IPS-20b (cell line): Measurements from ENCODE around the gene NLGN3.

Source experiments
- H3K27ac ChIP-seq: one replicate; pipeline ENCODE4 v1.5.1; 2013; ENCODE audit warnings: low read length
- H3K27me3 ChIP-seq: 2 replicates; pipeline ENCODE4 v1.6.1; 2013; ENCODE audit warnings: mild to moderate bottlenecking, low read length, inconsistent platforms; ENCODE audit not compliant: insufficient read depth
- H3K36me3 ChIP-seq: 2 replicates; pipeline ENCODE4 v1.6.1; 2013; ENCODE audit warnings: low read depth, mild to moderate bottlenecking, inconsistent platforms, low read length, moderate library complexity; ENCODE audit not compliant: insufficient read depth
- H3K4me1 ChIP-seq: 2 replicates; pipeline ENCODE4 v1.6.1; 2013; ENCODE audit warnings: mild to moderate bottlenecking, control low read depth, inconsistent platforms, low read length, moderate library complexity; ENCODE audit not compliant: insufficient read depth
- H3K4me3 ChIP-seq: 2 replicates; pipeline ENCODE4 v1.5.1; 2013; ENCODE audit warnings: mild to moderate bottlenecking, low read length, inconsistent platforms
- H3K9ac ChIP-seq: 2 replicates; pipeline ENCODE4 v1.6.1; 2013; ENCODE audit warnings: low read depth, mild to moderate bottlenecking, inconsistent platforms, low read length, moderate library complexity
- H3K9me3 ChIP-seq: 2 replicates; pipeline ENCODE4 v1.6.1; 2013; ENCODE audit warnings: mild to moderate bottlenecking, low read depth, low read length, inconsistent platforms; ENCODE audit not compliant: insufficient read depth

NLGN3 gene

GRCh38 chrX:71158603-71159002 is 14.0 kb downstream of the NLGN3 start:
- no peaks in the 10 kb centered on the region for H3K27me3 ChIP-seq
- peaks cover 11% of the 10 kb centered on the region; the same call in 1 of the 2 replicates for H3K36me3 ChIP-seq
- no peaks in the 10 kb centered on the region for H3K9me3 ChIP-seq
- H3K4me3 ChIP-seq, result no peak overlapping the region
- H3K9ac ChIP-seq, result no peak overlapping the region
- no peak overlapping the region for H3K27ac ChIP-seq
- H3K4me1 ChIP-seq, result no peaks in the 10 kb centered on the region

- Histone ChIP-seq H3K27ac (no peak overlapping the region), H3K9ac (no peak overlapping the region), H3K9me3 (no peaks in the 10 kb centered on the region), H3K4me1 (no peaks in the 10 kb centered on the region), H3K4me3 (no peak overlapping the region), H3K36me3 (peaks cover 11% of the 10 kb centered on the region; the same call in 1 of the 2 replicates), H3K27me3 (no peaks in the 10 kb centered on the region)
These were observed 14.7 kb downstream of the NLGN3 start for GRCh38 chrX:71159335-71159734.

GRCh38 chrX:71160475-71160874 is 15.8 kb downstream of the NLGN3 start:
- Histone ChIP-seq H3K27me3 (no peaks in the 10 kb centered on the region), H3K4me1 (no peaks in the 10 kb centered on the region), H3K9ac (no peak overlapping the region), H3K36me3 (peaks cover 11% of the 10 kb centered on the region; the same call in 1 of the 2 replicates), H3K9me3 (no peaks in the 10 kb centered on the region), H3K4me3 (no peak overlapping the region), H3K27ac (no peak overlapping the region)

GRCh38 chrX:71162981-71163380 is 18.3 kb downstream of the NLGN3 start:
- H3K9me3 ChIP-seq, result no peaks in the 10 kb centered on the region
- no peaks in the 10 kb centered on the region for H3K4me1 ChIP-seq

GRCh38 chrX:71164071-71164470 is 19.4 kb downstream of the NLGN3 start:
- H3K27ac ChIP-seq, result no peak overlapping the region
- H3K9ac ChIP-seq, result no peak overlapping the region
- H3K27me3 ChIP-seq, result no peaks in the 10 kb centered on the region

More at GRCh38 chrX:71162981-71163380, 18.3 kb downstream of the NLGN3 start:
- no peak overlapping the region for H3K9ac ChIP-seq
- no peak overlapping the region for H3K27ac ChIP-seq
- H3K4me3 ChIP-seq, result no peak overlapping the region
- no peaks in the 10 kb centered on the region for H3K27me3 ChIP-seq
- H3K36me3 ChIP-seq, result no peaks in the 10 kb centered on the region

GRCh38 chrX:71166461-71166860 is 21.8 kb downstream of the NLGN3 start:
- Histone ChIP-seq H3K4me3 (no peak overlapping the region), H3K27me3 (no peaks in the 10 kb centered on the region), H3K9ac (no peak overlapping the region), H3K4me1 (peaks cover 7% of the 10 kb centered on the region; the same call in 1 of the 2 replicates), H3K36me3 (no peaks in the 10 kb centered on the region), H3K9me3 (no peaks in the 10 kb centered on the region), H3K27ac (no peak overlapping the region)

More at GRCh38 chrX:71164071-71164470, 19.4 kb downstream of the NLGN3 start:
- Histone ChIP-seq H3K4me3 (no peak overlapping the region), H3K9me3 (no peaks in the 10 kb centered on the region), H3K36me3 (no peaks in the 10 kb centered on the region), H3K4me1 (no peaks in the 10 kb centered on the region)

- Histone ChIP-seq H3K27ac (no peak overlapping the region), H3K27me3 (no peaks in the 10 kb centered on the region), H3K4me1 (peaks cover 7% of the 10 kb centered on the region; the same call in 1 of the 2 replicates), H3K36me3 (no peaks in the 10 kb centered on the region), H3K9ac (no peak overlapping the region), H3K9me3 (no peaks in the 10 kb centered on the region), H3K4me3 (no peak overlapping the region)
These were observed 22.6 kb downstream of the NLGN3 start for GRCh38 chrX:71167031-71167781.

GRCh38 chrX:71168134-71168533 is 23.5 kb downstream of the NLGN3 start:
- Histone ChIP-seq H3K4me1 (peaks cover 7% of the 10 kb centered on the region; the same call in 1 of the 2 replicates), H3K9me3 (no peaks in the 10 kb centered on the region), H3K4me3 (no peak overlapping the region), H3K27ac (no peak overlapping the region), H3K36me3 (no peaks in the 10 kb centered on the region), H3K9ac (no peak overlapping the region), H3K27me3 (no peaks in the 10 kb centered on the region)

- no peaks in the 10 kb centered on the region for H3K36me3 ChIP-seq
- no peak overlapping the region for H3K9ac ChIP-seq
- H3K27ac ChIP-seq, result no peak overlapping the region
- no peaks in the 10 kb centered on the region for H3K27me3 ChIP-seq
- peaks cover 7% of the 10 kb centered on the region; the same call in 1 of the 2 replicates for H3K4me1 ChIP-seq
- no peak overlapping the region for H3K4me3 ChIP-seq
- H3K9me3 ChIP-seq, result no peaks in the 10 kb centered on the region
These were observed 24.9 kb downstream of the NLGN3 start for GRCh38 chrX:71169586-71169985.

GRCh38 chrX:71170660-71171059 is 26.0 kb downstream of the NLGN3 start:
- no peaks in the 10 kb centered on the region for H3K27me3 ChIP-seq
- no peak overlapping the region for H3K27ac ChIP-seq

GRCh38 chrX:71171110-71171801 is 26.6 kb downstream of the NLGN3 start:
- Histone ChIP-seq H3K36me3 (no peaks in the 10 kb centered on the region), H3K4me1 (peaks cover 7% of the 10 kb centered on the region; the same call in 1 of the 2 replicates), H3K9me3 (no peaks in the 10 kb centered on the region), H3K4me3 (no peak overlapping the region), H3K27ac (peak overlapping the region; percentile 14), H3K27me3 (no peaks in the 10 kb centered on the region), H3K9ac (peak overlapping the region; percentile 59; the same call in 1 of the 2 replicates)

More at GRCh38 chrX:71170660-71171059, 26.0 kb downstream of the NLGN3 start:
- Histone ChIP-seq H3K4me3 (no peak overlapping the region), H3K36me3 (no peaks in the 10 kb centered on the region), H3K9ac (peak overlapping the region; percentile 37; the same call in 1 of the 2 replicates), H3K9me3 (no peaks in the 10 kb centered on the region), H3K4me1 (peaks cover 7% of the 10 kb centered on the region; the same call in 1 of the 2 replicates)
